Germinal center (tissue), 1 donor: ENCODE results near the gene FUT9.

Source experiments
- DNase-seq: peaks from one replicate; pipeline ENCODE4 v3.0.0; 2012; ENCODE audit warnings: mixed read lengths, low spot score

Gene FUT9

DNA sequence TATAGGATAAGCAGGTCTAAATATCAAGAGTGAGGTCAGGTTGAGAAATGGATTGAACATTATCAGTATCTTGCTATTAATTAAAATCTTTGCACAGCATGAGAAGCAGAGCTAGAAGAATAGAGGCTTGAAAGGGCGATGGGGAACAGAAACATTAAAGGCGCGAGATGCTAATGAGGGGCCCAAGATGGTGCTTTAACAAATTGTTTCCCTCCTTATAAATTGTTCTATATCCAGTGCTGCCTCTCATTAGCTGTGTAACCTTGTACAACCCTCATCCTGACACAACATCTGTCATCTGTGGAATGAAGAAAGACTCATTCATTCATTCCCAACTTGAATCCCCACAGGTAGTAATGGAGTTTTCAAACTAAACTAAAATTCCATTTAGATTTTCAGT, 57.8 kb downstream of the FUT9 start:
- DNase-seq, result no peak

DNA sequence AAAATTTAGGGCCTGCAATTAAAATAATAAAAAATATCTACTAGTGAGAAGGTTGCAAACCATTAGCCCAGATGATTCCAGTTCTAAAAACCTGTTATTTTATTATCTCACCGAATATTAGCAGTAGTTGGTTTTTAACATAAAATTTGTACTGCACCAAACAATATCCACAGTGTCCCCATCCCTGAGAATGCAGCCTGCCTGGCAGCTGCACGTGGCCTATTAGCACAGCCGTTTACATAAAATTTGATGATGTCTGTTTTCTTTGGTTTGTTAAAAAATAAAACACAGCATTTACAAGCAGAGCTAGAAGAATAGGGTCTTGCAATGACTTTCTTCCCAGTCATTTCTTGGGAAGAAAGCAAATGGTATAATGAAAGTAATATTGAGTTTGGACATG, 58.2 kb downstream of the FUT9 start:
- DNase-seq, result no peak

DNA sequence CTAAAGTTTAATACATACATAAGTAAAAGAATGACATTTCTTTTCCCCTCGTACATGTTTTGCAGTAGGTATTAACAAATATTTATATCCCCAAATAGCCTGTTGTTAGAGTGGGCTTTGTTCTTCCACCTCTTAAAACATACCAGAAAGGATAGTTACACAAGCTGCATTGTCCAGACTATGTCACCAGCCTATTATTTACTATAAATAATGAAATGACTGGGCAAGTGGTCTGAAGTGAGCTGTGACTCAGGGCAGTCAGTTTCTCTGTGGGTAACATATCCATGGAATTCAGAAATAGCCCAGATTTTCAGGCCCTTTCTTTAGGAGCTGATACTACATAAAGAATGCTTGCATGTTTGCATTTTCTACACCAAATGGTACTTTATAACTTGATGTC, 60.1 kb downstream of the FUT9 start:
- no peak for DNase-seq

DNA sequence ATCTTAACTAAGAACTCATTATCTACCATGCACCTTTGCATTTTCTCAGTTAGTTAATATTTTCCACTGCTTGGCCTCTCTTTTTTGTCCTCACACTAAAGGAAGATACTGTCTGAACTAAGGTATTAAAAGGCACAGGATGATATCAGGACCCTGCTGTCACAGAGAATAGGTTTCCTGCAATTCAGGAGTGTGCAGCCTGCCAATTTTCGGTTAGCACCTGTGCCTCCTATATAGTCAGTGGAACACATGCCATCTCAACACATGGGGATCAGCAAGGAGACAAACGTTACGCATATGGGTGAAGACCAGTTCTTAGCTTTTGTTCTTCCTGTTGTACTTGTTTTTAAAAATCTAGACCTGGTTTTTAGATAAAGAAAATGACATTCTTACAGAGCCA, 71.0 kb downstream of the FUT9 start:
- no peak for DNase-seq

DNA sequence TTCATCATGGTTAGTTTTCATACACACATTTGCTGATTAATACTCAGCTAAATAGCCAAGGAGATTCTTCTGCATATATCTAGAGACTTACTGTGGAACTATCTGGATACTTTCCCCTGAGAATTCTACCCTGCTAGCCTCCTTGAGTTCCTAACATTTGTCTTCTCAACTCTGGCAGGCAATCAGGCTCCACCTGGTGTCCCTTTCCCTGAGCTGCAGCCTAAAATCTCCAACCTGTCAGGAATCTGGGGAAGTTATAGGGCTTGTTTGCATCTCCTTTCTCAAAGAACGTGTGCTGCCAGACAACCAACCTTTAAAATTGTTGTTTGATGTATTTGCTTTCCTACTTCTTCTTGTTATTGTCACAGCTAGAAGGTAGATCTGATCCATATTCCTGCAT, 73.4 kb downstream of the FUT9 start:
- no peak for DNase-seq

DNA sequence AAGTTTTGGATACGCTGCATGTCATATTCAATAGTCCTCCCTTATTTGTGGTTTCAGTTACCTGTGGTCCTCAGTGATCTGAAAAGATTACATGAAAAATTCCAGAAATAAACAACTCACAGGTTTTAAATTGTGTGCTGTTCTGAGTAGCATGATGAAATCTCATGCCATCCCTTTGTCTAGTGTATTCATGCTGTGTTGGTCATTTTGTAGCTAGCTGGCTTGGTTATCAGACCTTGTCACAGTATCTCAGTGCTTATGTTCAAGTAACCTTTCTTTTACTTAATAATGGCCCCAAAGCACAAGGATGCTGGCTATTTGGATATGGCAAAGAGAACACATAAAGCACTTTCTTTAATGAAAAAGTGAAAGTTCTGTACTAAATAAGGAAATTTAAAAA, 78.3 kb downstream of the FUT9 start:
- no peak for DNase-seq

DNA sequence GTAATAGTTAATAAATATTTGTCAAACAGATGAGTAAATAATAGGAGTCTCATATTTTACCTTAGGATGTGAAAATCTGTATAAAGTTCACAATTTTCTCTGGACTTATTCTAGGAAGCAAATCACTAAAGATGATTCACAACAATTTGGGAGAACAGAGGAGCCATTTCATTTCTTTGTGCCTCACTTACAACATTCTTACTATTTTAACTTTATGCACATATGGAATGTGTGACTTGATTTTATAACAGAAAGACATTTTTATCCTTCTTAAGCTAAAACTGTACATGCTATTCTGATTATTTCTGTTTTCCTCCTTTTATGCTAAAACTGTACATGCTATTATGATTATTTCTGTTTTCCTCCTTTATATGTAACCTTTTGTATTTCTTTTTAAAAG, 83.3 kb downstream of the FUT9 start:
- DNase-seq, result no peak

DNA sequence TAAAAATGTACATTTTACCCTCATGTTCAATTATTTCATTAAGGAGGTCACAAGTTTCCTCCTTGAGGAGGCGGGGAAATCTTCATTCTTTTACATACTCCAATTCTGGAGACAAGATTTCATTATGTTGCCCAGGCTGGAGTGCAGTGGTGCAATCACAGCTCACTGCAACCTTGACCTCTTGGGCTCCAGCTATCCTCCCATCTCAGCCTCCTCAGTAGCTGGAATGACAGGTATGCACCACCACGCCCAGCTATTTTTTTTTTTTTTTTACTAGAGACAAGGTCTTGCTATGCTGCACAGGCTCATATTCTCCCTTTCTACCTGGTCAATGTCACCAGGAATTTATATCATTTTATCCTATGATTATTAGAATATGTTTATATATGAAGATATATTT, 85.8 kb downstream of the FUT9 start:
- DNase-seq, result no peak

DNA sequence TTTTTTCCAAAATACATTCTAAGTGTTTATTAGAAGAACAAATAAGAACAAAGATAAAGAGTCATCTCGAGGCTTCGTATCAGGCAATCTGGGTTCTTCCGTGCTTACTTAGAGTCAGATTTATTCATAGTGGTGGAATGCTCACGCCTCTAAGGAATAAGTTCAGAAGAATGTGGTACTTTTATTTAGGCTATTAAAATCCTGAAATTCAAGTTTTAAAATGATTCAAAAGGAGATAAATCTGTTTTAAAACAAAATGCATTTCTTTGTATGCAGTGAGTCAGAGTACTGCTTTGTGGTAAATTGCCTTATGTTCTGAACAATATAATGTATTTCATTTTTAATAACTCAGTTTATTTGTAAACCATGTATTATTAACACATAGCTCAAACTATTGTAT, 89.1 kb downstream of the FUT9 start:
- no peak for DNase-seq

DNA sequence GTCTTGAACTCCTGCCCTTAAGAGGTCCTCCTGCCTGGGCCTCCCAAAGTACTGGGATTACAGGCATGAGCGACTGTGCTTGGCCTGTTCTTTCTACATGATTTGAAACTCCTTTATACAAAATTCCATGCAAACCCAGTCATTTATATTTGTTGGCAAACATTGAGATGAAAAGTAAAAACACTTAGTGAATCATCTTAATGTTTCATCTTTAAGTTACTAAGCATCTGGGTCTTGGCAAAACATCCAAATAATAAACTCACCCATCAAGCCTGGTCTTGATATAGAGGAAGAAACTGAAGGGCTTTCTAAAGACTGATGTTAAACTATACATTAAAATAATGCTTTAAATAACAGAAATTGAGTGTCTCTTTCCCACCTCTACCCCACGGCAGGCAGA, 95.1 kb downstream of the FUT9 start:
- DNase-seq, result no peak

DNA sequence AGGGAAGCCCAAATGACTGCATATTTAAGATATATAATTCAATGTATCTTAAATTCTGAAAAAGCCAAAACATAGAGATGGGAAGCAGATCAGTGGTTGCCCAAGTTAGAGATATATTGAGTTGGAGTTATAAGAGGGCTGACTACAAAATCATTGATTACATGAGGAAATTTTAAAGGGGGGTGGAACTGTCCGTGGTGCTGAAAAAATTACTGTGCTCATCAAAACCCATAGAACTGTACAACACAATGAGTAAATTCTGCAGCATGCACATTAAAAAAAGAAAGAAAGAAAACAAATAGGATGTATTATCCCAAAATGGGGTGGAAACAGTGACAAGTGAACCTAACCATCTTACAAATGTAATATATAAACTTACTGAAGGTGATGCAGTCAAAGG, 100.9 kb downstream of the FUT9 start:
- DNase-seq, result no peak

DNA sequence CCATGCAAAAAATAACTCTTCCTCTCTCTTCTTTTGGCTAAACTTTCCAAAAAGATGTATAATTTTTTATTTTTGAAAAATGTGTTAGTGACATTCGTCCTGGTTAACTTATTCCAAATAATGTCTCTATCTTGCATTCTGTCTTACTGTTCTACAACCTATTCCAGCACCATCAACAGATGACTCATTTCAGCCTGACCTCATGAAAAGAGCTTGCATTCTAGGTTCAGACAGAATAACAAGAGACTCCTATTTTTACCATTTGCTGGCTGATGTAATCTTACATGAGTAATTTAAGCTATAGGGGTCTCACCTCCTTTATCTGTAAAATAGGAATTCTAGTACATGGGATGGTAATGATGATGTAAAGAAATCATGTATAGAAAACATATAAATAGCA, 109.0 kb downstream of the FUT9 start:
- no peak for DNase-seq

DNA sequence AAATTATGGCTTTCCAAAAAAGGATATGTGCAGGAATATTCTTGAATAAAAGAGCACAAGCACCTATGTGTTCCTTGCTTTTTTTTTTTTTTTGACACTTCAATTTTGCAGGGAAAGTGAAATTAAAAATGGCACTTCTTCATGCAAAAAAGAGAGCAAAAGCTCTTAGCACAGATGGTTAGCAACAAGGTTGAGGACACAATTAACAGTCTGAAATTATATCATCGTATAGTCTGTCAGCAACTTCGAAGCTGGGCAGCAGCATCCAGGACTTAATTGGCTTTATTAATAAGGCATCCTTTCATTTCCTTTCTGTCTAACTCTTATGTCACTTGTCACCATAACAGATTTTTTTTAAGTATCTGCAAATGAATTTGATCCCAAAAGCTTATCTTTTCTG, 122.6 kb downstream of the FUT9 start:
- no peak for DNase-seq

DNA sequence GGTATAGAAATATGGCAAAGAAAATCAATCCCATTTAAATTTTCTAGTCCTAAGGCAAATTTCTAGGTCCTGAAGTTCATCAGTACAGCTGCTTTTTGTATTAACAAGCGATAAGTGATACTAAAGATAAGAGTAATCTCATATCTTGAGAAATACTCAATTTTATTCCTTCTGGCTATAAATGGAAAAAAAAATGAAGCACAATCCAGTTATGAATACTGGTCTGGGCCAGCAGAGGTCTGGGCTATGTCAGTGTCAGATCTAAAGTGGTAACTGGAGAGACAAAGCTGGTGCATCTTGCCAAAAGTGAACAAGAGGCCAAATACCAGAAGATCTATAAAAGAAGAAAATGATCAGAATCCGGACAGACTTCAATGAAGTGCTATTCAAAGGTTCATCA, 126.4 kb downstream of the FUT9 start:
- no peak for DNase-seq

DNA sequence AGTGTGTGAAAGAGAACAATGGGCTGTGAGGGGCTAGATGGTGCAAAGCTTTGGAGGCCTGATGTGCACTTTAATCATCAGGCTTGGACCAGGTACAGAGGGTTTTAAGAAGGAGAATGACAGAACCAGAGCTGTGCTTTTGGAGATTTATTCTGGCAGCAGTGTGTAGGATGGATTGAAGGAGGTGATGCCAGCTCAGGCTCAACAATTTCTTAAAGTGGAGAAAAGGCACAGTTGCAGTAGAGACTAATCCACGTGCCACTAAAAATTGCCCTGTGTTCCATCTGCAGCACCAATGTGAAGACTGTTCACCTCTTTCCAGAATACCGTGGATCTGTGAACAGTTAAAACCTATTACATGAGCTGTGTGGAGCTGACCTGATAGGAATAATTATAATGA, 134.7 kb downstream of the FUT9 start:
- no peak for DNase-seq

DNA sequence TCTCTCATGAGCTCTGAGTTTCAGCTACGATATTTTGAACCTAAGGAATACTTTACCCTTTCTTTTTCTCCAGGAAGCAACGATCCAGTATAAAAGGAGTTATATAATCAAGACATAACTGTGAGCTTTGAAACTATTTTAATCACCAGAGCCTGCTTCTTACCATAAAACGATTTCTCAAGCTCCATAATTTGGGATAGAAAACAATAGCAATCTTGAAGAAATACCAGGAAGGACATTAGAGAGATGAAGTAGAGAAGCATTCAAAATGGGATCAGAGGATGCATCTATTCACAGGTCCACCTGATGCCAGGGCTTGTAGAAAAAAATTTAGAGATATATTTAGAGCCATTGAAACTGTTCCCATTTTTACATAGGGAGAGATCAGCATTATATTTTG, 135.9 kb downstream of the FUT9 start:
- DNase-seq, result no peak

DNA sequence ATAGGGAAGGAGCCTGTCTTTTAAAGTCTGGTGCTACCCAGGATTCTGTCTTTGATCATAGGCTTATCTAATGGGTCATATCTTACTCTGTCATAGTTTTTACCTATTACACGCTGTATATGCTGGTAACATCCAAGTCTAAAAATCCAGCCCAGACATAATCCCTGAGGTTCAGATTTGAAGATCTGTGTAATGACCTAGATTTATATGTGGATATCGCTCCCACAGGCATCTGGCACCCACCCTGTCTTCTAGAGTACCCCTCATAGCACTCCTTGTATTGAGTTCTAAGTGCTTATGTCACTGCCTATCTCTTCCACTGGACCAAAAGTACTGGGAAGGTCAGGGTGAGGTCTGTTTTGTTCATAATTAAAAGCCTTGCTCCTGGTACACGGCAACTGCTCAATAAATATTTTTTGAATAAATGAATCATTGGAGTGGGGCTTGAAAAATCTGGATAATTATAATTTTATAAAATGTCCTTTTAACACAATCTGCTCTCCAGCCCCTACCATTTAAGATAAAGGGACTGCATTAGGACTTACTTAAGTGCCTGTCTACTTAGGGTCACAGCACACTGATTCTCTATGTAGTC, 136.4 kb downstream of the FUT9 start:
- DNase-seq, result no peak

DNA sequence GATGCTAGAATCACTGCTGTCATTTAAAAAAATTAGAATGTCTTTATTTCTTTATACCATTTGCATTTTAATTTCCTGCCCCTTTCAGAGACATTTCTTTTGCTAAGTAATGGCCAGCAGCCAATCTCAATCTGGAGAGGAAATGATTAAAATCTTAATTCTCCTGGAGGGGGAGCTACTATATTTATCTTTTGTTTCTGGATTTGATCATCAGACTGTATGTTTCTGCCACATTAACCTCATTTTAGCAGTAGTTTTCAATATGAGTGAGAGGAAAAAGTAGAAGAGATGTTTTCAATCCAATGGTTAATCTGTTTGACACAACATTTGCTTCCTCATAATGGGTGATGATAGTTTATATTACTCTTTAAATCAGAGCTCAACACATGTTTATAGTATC, 138.0 kb downstream of the FUT9 start:
- DNase-seq, result no peak

DNA sequence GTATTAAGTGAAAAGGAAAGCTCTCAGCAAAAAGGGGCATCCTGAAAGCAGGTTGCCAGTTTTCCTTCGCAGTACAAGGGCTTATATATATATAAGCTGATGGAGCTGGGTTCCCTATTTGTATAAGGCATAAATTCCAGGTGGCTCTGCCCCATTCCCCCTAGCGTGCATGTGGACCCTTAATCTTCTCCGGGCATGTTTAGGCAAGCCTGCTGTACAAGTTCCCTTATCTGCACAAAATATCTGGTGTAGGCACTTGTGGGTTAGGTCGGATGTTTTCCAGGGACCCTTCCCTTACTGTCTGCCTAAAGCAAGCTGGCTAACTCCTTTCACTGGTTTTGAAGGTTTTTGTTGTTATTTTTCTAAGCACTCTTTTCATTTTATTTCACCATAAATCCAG, 140.7 kb downstream of the FUT9 start:
- no peak for DNase-seq

DNA sequence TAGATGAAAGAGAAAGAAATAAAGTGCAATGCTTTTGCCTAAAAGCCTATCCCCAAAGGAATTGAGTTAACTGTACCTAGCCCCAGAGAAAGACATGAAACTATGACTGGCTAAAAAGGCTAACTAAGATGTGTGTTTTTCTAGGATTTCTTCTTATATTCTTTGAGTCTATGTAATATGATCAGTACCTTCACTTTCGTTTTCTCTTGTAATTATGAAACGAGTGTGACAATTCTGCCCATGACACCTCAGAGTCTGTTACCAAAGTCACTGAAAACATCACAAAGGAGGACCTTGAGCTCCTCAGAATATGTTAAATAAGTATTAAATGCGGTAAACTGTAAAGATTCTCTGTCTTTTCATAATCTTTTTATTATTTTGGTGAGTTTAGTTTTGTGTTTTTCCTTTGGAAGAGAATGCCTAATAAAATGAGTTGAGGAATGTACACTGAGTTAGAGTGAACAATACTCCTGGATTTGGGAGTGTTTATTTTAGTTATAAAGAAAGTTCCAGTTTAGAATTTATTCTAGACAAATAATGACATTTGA, 141.3 kb downstream of the FUT9 start:
- DNase-seq, result no peak

DNA sequence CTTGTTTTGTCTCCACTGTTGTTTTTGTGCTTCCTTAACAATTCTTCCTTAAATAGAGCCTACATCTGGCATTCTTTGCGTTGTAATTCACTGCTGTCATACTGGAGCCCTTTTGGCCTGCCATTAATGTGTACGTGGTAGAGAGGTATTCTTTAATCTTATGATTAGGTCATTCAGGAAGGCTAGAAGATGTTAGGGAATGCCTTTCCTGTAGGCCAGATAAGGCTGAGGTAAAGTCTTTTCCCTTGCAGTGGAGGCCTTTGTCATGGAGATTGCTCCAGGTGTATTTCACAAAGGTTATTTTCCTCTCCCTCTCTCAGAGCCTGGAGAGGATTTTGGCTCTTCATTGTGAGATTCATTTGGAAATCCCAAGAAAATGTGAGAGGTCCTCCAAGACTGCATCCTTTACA, 146.9 kb downstream of the FUT9 start:
- no peak for DNase-seq

DNA sequence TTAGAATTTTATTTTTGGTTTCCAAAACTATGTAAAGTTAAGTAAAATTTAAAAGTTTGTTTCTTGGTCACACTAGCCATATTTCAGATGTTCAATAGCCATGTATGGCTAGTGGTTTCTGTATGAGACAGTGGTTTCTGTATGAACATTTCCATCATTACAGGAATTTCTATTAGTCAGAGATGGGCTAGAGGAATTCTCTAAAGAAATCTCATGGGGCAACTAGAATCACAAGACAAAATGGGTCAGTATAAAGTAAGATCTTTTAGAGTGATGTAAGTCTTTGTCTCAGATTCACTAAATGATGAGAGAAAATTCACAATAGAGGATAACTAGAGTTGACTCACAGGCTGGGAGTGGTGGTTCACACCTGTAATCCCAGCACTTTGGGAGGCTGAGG, 149.0 kb downstream of the FUT9 start:
- DNase-seq, result no peak

DNA sequence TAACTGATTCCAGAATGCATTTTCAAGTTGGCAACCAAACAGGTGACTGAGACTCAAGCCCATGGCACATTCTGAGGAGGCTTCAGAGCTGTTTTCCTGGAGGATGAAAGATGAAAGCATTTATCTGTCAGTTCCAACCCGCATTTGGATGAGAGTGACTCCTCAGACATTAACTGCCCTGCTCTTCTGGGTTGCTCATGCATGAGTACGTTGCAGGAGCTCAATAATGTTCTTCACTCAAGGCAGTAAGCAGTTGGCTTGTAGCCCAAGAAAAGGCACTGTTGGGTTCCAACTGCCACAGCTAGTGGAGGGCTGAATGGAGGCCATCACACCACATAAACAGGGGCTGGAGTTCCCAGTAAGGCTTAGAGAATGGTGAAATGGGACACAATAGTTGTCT, 155.3 kb downstream of the FUT9 start:
- no peak for DNase-seq

DNA sequence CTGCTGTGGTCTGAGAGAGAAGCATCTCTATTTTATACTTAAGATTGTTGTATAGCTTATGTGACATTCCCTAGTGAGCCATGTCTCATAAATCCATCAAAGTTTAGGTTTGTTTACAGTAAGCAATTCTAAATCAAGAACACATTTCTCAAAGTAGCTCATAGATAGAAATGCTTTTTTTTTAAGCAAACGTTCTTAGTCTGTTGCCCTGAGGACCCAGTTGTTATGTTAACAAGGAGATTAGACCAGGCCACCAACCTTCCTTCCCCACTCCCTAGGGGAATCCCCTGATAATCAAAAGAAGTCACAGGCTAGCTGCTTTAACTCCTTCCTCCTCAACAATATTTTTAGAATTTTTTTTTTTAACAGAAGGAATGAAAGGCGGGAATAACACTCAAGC, 169.0 kb downstream of the FUT9 start:
- DNase-seq, result no peak

DNA sequence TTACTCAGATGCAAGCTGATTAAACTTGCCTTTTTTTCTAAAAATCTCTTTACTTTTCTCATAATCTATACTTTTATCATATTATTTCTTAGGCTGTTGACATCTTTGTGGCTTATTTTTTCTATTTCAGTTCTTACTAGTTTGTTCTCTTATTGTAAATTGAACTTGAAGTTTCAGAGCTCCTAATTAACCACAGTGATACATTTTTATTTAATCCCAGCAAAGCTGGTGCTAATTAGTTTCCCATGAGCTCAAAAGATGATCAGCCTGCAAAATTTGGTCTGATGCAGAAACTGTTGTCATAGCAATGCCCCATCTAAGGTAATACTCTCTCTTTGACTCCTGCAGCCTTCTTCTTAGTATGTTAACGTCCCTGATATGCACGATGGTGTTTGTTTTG, 170.3 kb downstream of the FUT9 start:
- no peak for DNase-seq
